ENCODE measurements around the gene NUTM2G. TPM values are rescaled to one million over a fixed set of nuclear protein-coding genes. Genes with fewer than 3 reads are reported as not detected.
"Not testable (repeated sequence)": the region's sequence is repeated elsewhere in the genome, so short reads cannot be mapped to it uniquely, and the experiment has no call there.

NUTM2G gene, protein sequence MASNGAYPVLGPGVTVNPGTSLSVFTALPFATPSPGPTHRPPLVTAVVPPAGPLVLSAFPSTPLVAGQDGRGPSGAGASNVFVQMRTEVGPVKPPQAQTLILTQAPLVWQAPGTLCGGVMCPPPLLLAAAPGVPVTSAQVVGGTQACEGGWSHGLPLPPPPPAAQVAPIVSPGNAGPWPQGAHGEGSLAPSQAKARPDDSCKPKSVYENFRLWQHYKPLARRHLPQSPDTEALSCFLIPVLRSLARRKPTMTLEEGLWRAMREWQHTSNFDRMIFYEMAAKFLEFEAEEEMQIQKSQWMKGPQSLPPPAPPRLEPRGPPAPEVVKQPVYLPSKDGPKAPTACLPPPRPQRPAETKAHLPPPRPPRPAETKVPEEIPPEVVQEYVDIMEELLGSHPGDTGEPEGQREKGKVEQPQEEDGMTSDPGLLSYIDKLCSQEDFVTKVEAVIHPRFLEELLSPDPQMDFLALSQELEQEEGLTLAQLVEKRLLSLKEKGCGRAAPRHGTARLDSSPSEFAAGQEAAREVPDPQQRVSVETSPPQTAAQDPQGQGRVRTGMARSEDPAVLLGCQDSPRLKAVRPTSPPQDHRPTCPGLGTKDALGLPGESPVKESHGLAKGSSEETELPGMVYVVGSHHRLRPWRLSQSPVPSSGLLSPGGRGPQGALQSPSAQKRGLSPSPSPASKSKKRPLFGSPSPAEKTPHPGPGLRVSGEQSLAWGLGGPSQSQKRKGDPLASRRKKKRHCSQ
- not detected in 2 replicates for total RNA-seq

DNA sequence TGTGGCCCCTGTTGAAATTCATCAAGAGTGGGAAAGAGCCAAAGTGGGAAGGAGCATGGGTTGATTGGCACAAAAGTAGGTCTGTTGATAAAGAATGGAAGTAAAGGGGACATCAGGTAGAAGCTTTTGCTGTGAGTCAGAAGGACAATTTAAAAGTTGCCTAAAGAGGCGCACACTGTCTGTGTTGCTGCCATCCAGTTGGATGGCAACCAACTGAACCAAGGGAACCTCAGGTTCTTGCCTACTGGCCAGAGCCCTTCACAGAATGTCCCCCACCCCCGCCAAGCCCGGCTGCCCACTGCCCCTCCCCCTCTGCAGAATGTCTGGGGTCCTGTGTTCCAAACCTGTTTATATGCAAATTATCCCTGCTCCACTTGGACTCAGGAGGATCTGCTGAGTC, at the start of gene NUTM2G:
Gene NUTM2G, plus strand, starts transcription at position 301 of the 400 bp plus-strand sequence. CDS start 182 bp downstream, outside the sequence.
- not testable (repeated sequence) for DNase-seq (ENCODE audit: low read depth in 2 of 2)

DNA sequence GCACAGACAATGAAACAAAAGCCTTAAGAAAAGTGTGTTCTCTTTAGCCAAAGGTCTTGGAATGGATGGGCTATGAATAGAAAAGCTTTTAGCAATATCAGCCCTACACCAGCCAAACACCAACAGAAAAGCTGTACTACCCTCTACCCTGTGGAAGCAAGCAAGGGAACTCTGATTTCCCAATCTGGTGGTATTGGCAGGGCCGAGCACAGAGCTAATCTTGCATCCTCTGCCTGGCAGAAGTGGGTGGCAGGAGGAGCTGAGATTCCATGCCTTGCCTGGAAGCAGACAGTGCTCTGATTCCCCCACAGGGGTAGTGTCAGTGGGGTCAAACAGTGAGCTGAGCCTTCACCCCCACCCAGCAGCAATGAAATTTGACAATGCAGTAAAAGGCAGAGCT, 44.7 kb upstream of the NUTM2G start:
- DNase-seq (ENCODE audit: low read depth in 2 of 2): no peak

DNA sequence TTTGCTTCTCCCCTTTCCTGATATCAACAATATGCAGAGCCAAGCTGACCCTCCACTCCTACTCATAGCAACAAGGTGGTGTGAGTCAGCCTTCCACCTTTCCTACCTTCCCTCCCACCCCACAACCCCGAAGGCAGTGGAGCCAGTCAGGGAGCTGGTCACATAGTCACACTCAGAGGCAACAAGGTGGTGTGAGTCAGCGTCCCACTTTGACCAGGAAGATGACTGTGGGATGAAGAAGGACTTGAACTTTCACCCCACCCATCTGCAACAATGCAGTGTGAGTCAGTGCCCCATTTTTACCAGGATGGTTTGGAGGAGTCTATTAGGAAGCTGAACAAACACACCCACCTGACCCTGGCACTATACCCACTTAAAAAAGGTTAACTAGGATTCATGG, 44.2 kb upstream of the NUTM2G start:
- peak in 1 of 2 donors; percentile 93 for DNase-seq (ENCODE audit: low read depth in 2 of 2)

DNA sequence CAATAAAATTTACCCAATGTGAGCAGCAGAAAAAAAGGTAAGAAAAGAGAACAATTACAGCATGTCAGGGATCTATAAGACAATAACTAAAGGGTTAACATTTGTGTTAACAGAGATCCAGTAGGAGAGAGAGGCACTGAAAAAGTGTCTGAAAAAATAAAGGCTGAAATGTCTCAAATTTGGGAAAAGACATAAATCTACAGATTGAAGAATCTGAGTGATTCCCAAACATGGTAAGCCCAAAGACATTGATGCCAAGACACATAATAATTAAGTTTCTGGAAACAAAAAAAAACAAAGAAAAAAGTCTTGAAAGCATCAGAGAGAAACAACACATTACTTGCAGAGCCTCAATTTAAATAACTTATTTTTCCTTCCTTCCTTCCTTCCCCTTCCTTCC, 43.2 kb upstream of the NUTM2G start:
- no peak for DNase-seq (ENCODE audit: low read depth in 2 of 2)

DNA sequence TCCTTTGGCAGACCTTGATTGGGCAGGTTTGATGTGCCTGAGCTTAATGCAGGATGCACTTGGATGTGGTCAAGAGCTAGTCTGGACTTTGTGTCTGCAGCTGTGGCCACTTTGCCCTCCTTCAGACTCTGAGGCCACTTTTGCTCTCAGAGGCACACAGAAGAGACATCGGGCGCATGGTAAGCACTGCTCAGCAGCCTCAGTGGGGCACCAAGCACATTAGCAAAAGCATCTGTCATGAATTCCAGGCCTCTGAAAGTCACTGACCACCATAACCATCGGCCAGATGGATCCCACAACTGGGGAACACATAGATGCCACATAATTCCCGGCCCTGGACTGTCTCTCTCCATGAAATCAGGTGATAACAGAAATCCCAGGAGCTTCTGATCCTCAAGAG, 40.1 kb upstream of the NUTM2G start:
- no peak for DNase-seq (ENCODE audit: low read depth in 2 of 2)

DNA sequence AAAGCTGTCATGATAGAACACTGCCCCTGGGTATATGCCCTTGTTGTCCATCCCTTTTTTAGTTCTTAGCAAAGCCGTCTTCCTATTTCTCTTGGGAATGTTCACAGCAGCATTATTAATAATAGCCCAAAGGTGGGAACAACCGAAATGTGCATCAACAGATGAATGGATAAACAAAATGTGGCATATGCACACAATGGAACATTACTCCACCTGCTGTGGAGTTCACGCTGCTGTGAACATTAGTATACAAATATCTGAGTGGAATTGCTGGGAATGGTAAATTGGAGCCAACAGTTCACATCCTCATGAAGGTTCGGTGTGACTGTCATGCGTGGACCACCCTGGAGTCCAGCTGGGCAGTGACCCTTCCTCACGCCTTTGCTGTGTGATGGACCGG, 36.5 kb upstream of the NUTM2G start:
- DNase-seq (ENCODE audit: low read depth in 2 of 2): no peak

DNA sequence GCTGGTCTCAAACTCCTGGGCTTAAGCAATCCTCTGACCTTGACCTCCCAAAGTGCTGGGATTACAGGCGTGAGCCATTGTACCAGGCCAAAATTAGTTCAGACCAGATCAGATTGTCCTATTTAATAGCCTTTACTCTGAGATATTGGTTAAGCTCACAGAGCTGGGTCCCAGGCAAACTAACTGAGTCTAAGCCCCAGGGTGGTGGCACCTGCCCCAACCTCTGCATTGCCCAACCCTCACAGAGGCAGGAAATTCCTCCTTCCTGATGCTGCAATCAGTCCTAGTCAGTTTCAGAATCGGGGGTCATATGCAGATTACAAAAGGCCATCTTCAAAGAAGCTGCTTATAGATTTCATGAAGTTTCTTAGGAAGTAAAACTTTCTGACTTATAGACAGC, 28.6 kb upstream of the NUTM2G start:
- not testable (repeated sequence) for DNase-seq (ENCODE audit: low read depth in 2 of 2)

DNA sequence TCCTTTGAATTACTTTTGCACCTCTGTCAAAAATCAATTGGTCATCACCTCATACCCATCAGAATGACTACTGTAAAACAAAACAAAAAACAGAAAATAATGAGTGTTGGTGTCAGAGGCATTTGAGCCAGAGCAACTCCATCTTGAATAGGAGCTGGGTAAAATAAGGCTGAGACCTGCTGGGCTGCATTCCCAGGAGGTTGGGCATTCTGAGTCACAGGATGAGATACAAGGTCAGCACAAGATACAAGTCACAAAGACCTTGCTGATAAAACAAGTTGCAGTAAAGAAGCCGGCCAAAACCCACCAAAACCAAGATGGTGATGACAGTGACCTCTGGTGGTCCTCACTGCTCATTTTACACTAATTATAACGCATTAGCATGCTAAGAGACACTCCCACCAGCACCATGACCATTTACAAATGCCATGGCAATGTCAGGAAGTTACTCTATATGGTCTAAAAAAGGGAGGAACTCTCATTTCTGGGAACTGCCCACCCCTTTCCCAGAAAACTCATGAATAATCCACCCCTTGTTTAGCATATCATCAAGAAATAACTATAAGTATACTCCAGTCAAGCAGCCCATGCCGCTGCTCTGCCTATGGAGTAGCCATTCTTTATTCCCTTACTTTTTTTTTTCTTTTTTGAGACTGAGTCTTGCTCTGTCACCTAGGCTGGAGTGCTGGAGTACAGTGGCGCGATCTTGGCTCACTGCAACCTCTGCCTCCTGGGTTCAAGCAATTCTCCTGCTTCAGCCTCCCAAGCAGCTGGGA, 23.5 kb upstream of the NUTM2G start:
- DNase-seq (ENCODE audit: low read depth in 2 of 2): not testable (repeated sequence)

DNA sequence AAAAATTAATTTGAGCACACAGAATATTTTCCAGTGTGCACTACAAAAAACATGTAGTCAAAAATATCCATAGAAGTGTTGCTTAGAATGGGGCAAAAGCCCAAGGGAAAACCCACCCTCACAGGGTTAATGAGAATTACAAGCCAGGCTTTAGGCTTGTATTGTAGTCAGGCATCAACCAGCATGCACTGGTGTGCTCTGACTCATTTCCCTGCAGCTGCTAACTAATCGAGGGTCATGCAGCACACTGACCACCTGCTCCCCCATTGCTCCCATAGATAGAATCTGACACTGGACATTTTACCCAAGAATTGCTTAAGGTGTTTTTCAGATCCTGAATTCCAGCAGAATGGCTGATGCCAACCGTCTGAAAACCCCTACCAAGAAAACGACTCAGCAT, 20.2 kb upstream of the NUTM2G start:
- not testable (repeated sequence) for DNase-seq (ENCODE audit: low read depth in 2 of 2)

DNA sequence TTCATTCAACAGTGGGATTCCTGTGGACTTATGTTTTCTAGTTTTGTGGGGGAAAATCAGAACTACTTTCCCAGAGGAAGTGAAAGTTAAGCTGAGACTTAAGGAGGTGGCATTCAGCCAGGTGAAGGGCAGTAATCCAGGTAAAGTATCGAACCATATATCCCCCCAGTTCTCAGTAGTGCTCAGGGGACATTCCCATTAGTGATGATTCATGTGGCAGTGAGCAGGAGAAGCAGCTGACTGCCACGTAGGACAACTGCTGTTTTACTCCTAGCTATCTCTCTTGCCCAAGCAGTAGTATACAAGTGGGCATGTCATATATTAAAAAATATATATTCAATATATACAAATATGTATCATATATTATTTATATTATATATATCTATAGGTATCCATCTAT, 13.1 kb upstream of the NUTM2G start:
- not testable (repeated sequence) for DNase-seq (ENCODE audit: low read depth in 2 of 2)

DNA sequence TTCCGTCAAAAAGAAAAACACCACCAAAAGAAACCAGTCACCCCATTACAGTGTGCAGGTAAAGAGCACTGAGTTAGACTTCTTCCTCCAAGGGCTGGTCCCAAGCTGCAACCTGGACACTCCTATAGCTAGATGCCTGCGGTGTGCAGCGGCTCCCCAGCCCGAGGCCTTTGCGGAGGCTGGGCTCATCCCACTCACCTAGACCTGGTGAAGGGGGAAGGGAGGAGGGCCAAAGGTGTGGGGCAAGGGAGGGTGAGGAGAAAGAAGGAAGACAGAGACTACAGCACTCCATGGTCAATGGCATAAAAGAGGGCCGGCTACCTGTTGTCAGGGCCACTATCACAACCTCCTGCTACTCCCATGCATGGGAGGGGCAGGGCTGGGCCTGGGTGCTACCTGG, 12.1 kb upstream of the NUTM2G start:
- DNase-seq (ENCODE audit: low read depth in 2 of 2): not testable (repeated sequence)

DNA sequence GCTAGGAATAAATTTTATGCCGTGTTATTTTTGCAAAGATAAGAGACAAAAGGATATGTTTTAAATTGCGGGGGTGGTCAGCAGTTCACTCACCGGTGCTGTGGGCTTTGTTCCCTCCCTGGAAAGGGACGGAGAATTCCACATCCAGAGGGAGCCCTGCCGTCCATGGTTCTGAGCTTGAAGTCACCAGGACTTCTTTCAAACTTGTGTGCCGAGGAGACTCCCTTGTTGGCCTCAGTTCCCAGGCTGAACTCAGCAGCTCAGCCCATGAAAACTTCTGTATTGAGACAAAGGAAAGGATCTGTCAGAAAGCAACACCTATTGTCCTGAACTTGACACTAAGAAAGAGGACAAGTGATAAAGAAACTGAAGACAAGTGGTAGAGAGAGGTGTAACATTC, 10.1 kb upstream of the NUTM2G start:
- DNase-seq (ENCODE audit: low read depth in 2 of 2): not testable (repeated sequence)

DNA sequence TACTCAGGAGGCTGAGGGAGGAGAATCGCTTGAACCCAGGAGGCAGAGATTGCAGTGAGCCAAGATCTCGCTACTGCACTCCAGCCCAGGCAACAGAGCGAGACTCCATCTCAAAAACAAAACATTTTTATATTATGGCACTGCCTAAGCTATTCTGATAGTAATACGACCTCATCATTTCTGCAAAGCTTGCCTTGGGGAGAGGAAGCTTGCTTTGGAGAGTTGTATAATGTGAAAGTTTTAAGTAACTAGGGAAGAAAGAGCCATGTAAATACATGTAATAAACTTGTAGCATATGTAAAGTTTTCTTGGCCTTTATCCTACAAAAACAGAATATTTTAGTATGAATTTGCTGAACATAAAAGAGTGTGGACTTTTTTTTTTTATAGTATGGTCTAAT, 7.8 kb upstream of the NUTM2G start:
- not testable (repeated sequence) for DNase-seq (ENCODE audit: low read depth in 2 of 2)

DNA sequence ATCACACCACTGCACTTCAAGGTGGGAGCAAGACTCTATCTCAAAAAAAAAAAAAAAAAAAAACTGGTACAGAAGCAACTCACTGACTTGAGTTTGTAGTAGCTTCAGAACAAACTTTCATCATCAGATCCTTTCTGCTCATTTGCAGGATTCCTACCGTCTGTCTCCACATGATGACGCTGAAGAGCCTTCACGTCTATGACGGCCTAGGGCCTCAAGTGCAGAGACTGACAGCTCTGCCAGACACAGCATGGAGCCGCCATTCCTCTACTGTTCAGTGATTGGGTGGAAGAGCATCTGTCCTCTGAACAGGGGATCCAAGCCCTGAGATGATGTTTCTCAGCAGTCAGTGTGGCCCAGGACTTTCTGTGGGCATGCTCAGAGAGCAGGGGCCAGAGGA, 3.1 kb upstream of the NUTM2G start:
- DNase-seq (ENCODE audit: low read depth in 2 of 2): not testable (repeated sequence)

DNA sequence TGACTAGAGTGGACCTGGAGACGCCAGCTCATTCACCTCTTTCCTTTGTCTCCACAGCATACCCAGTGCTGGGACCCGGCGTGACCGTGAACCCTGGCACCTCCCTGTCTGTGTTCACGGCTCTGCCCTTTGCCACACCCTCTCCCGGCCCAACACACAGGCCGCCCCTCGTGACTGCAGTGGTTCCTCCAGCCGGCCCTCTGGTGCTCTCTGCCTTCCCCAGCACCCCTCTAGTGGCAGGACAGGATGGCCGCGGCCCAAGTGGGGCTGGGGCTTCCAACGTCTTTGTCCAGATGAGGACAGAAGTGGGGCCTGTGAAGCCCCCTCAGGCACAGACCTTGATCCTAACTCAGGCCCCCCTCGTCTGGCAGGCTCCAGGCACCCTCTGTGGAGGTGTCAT, 3.0 kb downstream of the NUTM2G start:
- DNase-seq (ENCODE audit: low read depth in 2 of 2): not testable (repeated sequence)

DNA sequence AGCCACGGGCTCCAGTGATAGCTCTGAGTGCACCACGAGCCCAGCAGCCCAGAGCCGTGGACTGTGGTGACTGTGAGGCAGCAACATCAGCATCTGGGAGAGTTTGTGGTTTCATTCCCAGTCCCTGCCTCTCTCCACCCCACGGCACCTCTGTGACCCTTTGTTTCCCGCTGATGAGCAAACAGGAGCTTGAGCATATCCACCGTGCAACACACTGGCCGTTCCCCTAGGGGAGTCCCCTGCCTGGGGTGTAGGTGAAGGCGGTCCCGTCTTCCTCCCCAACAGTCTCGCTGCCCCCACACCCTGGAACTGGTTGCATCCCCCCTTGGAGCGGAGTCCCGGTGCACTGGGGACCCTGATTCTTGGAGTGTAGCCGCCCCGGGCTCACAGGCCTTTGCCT, 5.5 kb downstream of the NUTM2G start:
- DNase-seq (ENCODE audit: low read depth in 2 of 2): not testable (repeated sequence)

DNA sequence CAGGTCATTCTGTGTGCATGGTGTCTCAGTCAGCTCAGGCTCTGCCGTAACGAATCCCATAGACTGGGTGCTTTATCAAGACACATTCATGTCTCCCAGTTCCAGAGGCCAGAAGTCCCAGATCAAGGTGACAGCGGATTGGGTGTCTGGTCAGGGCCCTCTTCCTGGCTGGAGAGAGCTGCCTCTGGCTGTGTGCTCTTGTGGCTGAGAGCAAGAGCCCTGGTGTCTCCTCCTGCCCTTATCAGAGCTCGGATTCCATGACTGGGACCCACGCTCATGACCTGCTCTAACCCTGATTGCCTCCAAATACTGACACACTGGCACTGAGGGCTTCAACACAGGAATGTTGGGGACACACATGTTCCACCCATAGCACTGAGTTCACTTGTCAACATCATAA, 6.1 kb downstream of the NUTM2G start:
- not testable (repeated sequence) for DNase-seq (ENCODE audit: low read depth in 2 of 2)

DNA sequence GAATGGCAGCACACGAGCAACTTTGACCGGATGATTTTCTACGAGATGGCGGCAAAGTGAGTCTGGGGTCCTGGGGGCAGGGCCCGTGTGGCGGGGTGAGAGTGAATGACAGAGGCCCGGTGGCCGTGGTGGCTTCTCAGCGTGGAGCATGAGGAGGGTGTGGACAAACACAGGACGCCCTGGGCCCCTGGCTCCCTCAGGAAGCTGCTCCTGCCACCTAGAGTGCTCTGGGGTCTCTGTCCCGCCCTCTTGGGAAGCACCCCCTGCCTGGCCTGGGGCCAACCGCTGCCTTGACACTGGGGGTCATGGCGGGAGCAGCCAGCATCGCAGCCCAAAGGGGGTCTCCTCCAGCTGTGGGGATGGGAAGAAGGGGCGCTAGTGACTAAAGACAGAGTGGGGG, 6.8 kb downstream of the NUTM2G start:
- not testable (repeated sequence) for DNase-seq (ENCODE audit: low read depth in 2 of 2)

DNA sequence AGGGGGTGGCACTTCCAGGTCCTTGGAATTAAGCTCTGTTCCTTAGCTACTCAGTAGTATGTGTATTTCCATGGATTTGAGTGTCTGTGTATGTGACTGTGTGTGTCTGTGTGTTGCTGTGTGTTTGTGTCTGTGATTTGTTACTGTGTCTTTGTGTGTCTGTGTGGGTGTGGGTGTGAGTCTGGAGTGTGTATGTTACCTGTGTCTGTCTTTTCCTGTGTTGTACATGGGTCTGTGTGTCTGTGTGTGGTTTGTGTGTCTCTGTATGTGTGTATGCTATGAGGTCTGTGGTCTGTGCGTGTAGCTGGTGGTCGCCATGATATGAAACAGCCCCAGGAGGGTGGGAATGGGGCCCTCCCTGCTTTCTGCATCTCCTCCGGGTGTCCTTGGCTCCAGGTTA, 8.8 kb downstream of the NUTM2G start:
- not testable (repeated sequence) for DNase-seq (ENCODE audit: low read depth in 2 of 2)

DNA sequence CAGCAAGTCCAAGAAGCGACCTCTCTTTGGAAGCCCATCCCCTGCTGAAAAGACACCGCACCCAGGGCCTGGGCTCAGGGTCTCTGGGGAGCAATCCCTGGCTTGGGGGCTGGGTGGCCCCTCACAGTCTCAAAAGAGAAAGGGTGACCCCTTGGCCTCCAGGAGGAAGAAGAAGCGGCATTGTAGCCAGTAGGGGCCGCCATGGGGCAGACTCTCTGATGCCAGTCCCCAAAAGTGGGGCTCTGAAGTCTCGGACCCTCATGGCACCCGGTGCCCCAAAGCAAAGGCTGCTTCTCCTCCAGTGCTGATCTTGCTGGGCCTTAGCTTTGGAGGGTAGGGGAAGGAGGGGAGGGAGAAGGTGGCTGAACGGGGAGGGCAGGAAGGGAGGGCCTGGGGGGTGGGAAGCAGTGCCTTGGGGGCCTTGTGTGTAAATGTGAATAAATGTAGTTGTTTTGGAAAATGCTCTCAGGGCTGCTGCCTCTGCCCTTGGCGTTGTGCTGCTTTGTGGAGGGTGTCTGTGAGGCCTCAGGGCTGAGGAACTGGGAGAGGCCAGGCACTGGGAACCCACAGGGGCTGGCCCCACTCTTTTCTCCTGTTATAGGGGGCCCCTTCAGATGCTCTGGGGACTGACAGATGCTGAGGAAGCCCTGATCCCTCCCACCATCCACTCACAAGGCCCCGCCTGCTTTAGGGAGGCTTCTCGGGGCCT, 10.5 kb downstream of the NUTM2G start:
- DNase-seq (ENCODE audit: low read depth in 2 of 2): not testable (repeated sequence)

DNA sequence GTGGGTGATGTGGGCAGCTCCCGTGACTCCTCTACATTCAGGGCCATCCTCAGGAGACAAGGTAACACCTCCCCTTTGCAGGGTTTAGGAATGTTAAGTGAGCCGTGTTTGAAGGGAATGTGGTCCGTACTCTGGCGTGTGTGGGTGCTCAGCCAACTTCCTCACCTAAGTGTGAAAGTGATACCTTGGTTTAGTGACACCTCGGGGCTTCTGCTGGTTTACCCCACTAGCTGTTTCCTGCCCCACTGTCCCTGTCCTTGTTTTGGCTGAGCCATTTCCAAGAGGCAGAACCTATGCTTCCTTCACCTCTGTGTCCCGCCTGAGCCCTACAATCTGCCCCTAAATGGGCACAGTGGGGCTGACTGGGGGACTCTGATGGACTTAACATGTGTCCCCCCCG, 12.3 kb downstream of the NUTM2G start:
- DNase-seq (ENCODE audit: low read depth in 2 of 2): not testable (repeated sequence)
